Measurements from ENCODE around the gene SBF2. TPM values are rescaled to one million over a fixed set of nuclear protein-coding genes. Genes with fewer than 3 reads are reported as not detected.

The SBF2 gene
- total and polyA plus RNA-seq, 2 donors (not counting 1 experiment from before 2014, with no cell fraction given), result 5.6 to 17.7 TPM

DNA sequence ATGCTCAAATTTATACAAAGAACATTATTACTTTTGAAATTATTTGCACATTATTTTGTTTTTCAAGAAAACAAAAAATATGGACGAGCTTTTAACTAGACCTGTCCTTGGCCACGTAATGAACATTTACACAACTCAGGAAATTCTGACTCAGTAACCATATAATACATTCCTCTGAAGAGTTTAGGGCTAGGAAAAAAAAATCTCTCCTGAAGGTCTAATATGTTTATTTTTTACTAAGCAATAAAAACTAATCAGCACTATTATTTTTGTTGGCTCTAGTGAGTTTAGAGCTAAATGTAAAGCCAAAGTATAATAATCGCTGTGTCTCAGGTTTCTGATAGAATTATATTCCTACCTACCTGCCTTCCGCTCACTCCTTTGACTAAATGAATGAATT is 442.7 kb downstream of the SBF2 start:
- no peak for ATAC-seq (ENCODE audit: low read depth)
- H3K4me2 ChIP-seq (replicated peaks; ENCODE audit: low read depth, low read length, poor library complexity, severe bottlenecking), result no peak overlapping the region
- no peaks in the 10 kb centered on the region for H3K9me3 ChIP-seq (ENCODE audit: control extremely low read depth in 1 of 3, control insufficient read depth in 2 of 3, insufficient read depth in 1 of 3, low read length in 2 of 3)
- H4K20me1 ChIP-seq (ENCODE audit: control insufficient read depth, insufficient read depth, low read length, poor library complexity, severe bottlenecking), result no peaks in the 10 kb centered on the region
- Mint-ChIP-seq H3K27ac (no peak overlapping the region), H3K4me3 (no peak overlapping the region), H3K9me3 (ENCODE audit: insufficient read depth) (no peaks in the 10 kb centered on the region), H3K4me1 (peaks cover 14% of the 10 kb centered on the region), H3K27me3 (no peaks in the 10 kb centered on the region)
- H3K9ac ChIP-seq (ENCODE audit: low read length), result no peak overlapping the region
- CTCF ChIA-PET, result interaction anchor here (1.2 to 1.6 kb wide), 2 partner anchors 11 to 456 kb away, joined by 3 to 4 read pairs; no protein-coding TSS in a partner anchor
- WGBS (ENCODE audit: insufficient coverage), result no CpG with 5 or more reads among the region's 4 CpGs
- TF ChIP-seq, protein P1, sequence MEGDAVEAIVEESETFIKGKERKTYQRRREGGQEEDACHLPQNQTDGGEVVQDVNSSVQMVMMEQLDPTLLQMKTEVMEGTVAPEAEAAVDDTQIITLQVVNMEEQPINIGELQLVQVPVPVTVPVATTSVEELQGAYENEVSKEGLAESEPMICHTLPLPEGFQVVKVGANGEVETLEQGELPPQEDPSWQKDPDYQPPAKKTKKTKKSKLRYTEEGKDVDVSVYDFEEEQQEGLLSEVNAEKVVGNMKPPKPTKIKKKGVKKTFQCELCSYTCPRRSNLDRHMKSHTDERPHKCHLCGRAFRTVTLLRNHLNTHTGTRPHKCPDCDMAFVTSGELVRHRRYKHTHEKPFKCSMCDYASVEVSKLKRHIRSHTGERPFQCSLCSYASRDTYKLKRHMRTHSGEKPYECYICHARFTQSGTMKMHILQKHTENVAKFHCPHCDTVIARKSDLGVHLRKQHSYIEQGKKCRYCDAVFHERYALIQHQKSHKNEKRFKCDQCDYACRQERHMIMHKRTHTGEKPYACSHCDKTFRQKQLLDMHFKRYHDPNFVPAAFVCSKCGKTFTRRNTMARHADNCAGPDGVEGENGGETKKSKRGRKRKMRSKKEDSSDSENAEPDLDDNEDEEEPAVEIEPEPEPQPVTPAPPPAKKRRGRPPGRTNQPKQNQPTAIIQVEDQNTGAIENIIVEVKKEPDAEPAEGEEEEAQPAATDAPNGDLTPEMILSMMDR (IDR thresholded peaks at IDR 0.05), result no peak
- TF ChIP-seq EZH2 (IDR thresholded peaks at IDR 0.05; ENCODE audit: borderline replicate concordance, insufficient read depth, low read depth, low read length, poor library complexity, severe bottlenecking), result no peak
- no peak overlapping the region for H3K4me3 ChIP-seq (ENCODE audit: control extremely low read depth in 1 of 5, extremely low read depth in 1 of 5, insufficient read depth in 1 of 5, low read depth in 2 of 5, low read length in 4 of 5)
- intact Hi-C loops (cut with micrococcal nuclease), result no loop called here
- POLR2A ChIA-PET, result no interaction called here
- peaks cover 28 to 29% of the 10 kb centered on the region in 2 donors for H3K4me1 ChIP-seq (ENCODE audit: control insufficient read depth in 2 of 2, insufficient read depth in 2 of 2, low read length in 2 of 2)
- H3K79me2 ChIP-seq (ENCODE audit: control insufficient read depth, insufficient read depth, low read length), result no peaks in the 10 kb centered on the region
- no peak for DNase-seq
- no peak overlapping the region for H3K27ac ChIP-seq (ENCODE audit: low read length in 2 of 2)
- no peak overlapping the region for H2AFZ ChIP-seq (ENCODE audit: insufficient read depth, low read depth, low read length, poor library complexity, severe bottlenecking)
- no peaks in the 10 kb centered on the region for H3K36me3 ChIP-seq (replicated peaks in 1 of 2; ENCODE audit: control extremely low read depth in 1 of 2, control insufficient read depth in 1 of 2, extremely low read depth in 1 of 2, insufficient read depth in 2 of 2, low read length in 1 of 2)
- H3K27me3 ChIP-seq (replicated peaks in 1 of 4; ENCODE audit: control extremely low read depth in 1 of 4, control insufficient read depth in 3 of 4, insufficient read depth in 4 of 4, low read length in 3 of 4), result no peaks in the 10 kb centered on the region

GRCh38 chr11:9850224-9850895 is 443.7 kb downstream of the SBF2 start:
- Mint-ChIP-seq H3K4me3 (no peak overlapping the region), H3K27me3 (no peaks in the 10 kb centered on the region), H3K27ac (no peak overlapping the region), H3K9me3 (ENCODE audit: insufficient read depth) (no peaks in the 10 kb centered on the region), H3K4me1 (peaks cover 14% of the 10 kb centered on the region)
- Histone ChIP-seq H2AFZ (ENCODE audit: insufficient read depth, low read depth, low read length, poor library complexity, severe bottlenecking) (no peak overlapping the region), H3K27me3 (replicated peaks in 1 of 4; ENCODE audit: control extremely low read depth in 1 of 4, control insufficient read depth in 3 of 4, insufficient read depth in 4 of 4, low read length in 3 of 4) (no peaks in the 10 kb centered on the region), H3K9me3 (ENCODE audit: control extremely low read depth in 1 of 3, control insufficient read depth in 2 of 3, insufficient read depth in 1 of 3, low read length in 2 of 3) (no peaks in the 10 kb centered on the region), H4K20me1 (ENCODE audit: control insufficient read depth, insufficient read depth, low read length, poor library complexity, severe bottlenecking) (no peaks in the 10 kb centered on the region), H3K9ac (ENCODE audit: low read length) (no peak overlapping the region), H3K4me3 (ENCODE audit: control extremely low read depth in 1 of 5, extremely low read depth in 1 of 5, insufficient read depth in 1 of 5, low read depth in 2 of 5, low read length in 4 of 5) (no peak overlapping the region), H3K4me1 (ENCODE audit: control insufficient read depth in 2 of 2, insufficient read depth in 2 of 2, low read length in 2 of 2) (peaks cover 18 to 19% of the 10 kb centered on the region in 2 donors), H3K27ac (ENCODE audit: low read length in 2 of 2) (no peak overlapping the region), H3K36me3 (replicated peaks in 1 of 2; ENCODE audit: control extremely low read depth in 1 of 2, control insufficient read depth in 1 of 2, extremely low read depth in 1 of 2, insufficient read depth in 2 of 2, low read length in 1 of 2) (no peaks in the 10 kb centered on the region), H3K4me2 (replicated peaks; ENCODE audit: low read depth, low read length, poor library complexity, severe bottlenecking) (no peak overlapping the region), H3K79me2 (ENCODE audit: control insufficient read depth, insufficient read depth, low read length) (no peaks in the 10 kb centered on the region)
- ChIA-PET CTCF (interaction anchor here (1.6 kb wide), 1 partner anchor 457 kb away, joined by 4 read pairs; no protein-coding TSS in a partner anchor), POLR2A (no interaction called here)
- ATAC-seq (ENCODE audit: low read depth) (no peak), DNase-seq (no peak)
- intact Hi-C loops (cut with micrococcal nuclease), result no loop called here
- TF ChIP-seq, protein P1 (IDR thresholded peaks at IDR 0.05), result no peak
- TF ChIP-seq EZH2 (IDR thresholded peaks at IDR 0.05; ENCODE audit: borderline replicate concordance, insufficient read depth, low read depth, low read length, poor library complexity, severe bottlenecking), result no peak
- WGBS (ENCODE audit: insufficient coverage), result no CpG with 5 or more reads among the region's 1 CpG

All from B cell (primary cell).